MCF 10A (cell line): ENCODE measurements around the gene TMEM116. TPM values are rescaled to one million over a fixed set of nuclear protein-coding genes. Genes with fewer than 3 reads are reported as not detected.

Experiments
- BruUV-seq: library from RNA; stranded (reverse); fragments of 400-500 nt; replicated peaks from 2 replicates; lab custom pipeline; 2021; lab: Mats Ljungman, UMichigan
- CTCF ChIA-PET: fragments of 300-600 bp; sonication (Branson Sonifier 250); formaldehyde crosslinking; extraction: SDS; loops from one replicate; lab custom pipeline; 2021; ENCODE audit warnings: antibody characterized with exemption, inconsistent platforms; lab: Yijun Ruan, JAX
- POLR2A ChIA-PET: fragments of 300-600, 350-650 bp; sonication (Branson Sonifier 250); formaldehyde crosslinking; extraction: SDS; loops from one replicate; lab custom pipeline; 2020; ENCODE audit warnings: antibody characterized with exemption, inconsistent platforms; lab: Yijun Ruan, JAX
- DNase-seq: peaks from one replicate; pipeline ENCODE4 v3.0.0-alpha.2; 2018; ENCODE audit not compliant: unreplicated experiment
- H3K27ac Mint-ChIP-seq: one replicate; pipeline ENCODE4 v1.8.0; 2022; ENCODE audit warnings: mild to moderate bottlenecking, low read depth, mixed read lengths; ENCODE audit not compliant: unreplicated experiment
- H3K27me3 Mint-ChIP-seq: one replicate; pipeline ENCODE4 v1.8.0; 2022; ENCODE audit warnings: mixed read lengths; ENCODE audit not compliant: insufficient read depth, unreplicated experiment
- H3K36me3 Mint-ChIP-seq: one replicate; pipeline ENCODE4 v1.8.0; 2022; ENCODE audit warnings: mild to moderate bottlenecking, moderate library complexity, mixed read lengths; ENCODE audit not compliant: insufficient read depth, unreplicated experiment
- H3K4me1 Mint-ChIP-seq: one replicate; pipeline ENCODE4 v1.8.0; 2022; ENCODE audit warnings: mixed read lengths; ENCODE audit not compliant: insufficient read depth, unreplicated experiment
- H3K4me3 Mint-ChIP-seq: one replicate; pipeline ENCODE4 v1.8.0; 2022; ENCODE audit warnings: mild to moderate bottlenecking, moderate library complexity, mixed read lengths; ENCODE audit not compliant: unreplicated experiment
- H3K9me3 Mint-ChIP-seq: one replicate; pipeline ENCODE4 v1.8.0; 2022; ENCODE audit warnings: mixed read lengths; ENCODE audit not compliant: unreplicated experiment
- intact Hi-C: fragments of 100-400 bp; cut with micrococcal nuclease; formaldehyde crosslinking; loops from 2 replicates; pipeline ENCODE4 v1.14.1; 2022
- total RNA-seq: library from RNA; stranded (reverse); gene quantifications from 2 replicates; pipeline ENCODE4 v1.2.3, GENCODE V29; 2022
- TF ChIP-seq, protein P1 (sequence below): fragments of 200-600 bp; IDR thresholded peaks from one replicate; pipeline ENCODE4 v1.8.0; 2022; ENCODE audit warnings: antibody characterized with exemption, mild to moderate bottlenecking; ENCODE audit not compliant: unreplicated experiment

Gene TMEM116
- total RNA-seq, 1 experiment from 2014 or later, result 15.2 TPM

GRCh38 chr12:111901182-111901581 lies 111.8 kb downstream of the TMEM116 start:
- no peak for DNase-seq
- no peaks in the 10 kb centered on the region for H3K4me1 Mint-ChIP-seq
- H3K9me3 Mint-ChIP-seq, result peaks cover 4% of the 10 kb centered on the region
- H3K27ac Mint-ChIP-seq, result no peak overlapping the region
- BruUV-seq, result no TSS peak
- ChIA-PET POLR2A (interaction anchor here (0.7 kb wide), 1 partner anchor 22 kb away, joined by 4 read pairs; no protein-coding TSS in a partner anchor), CTCF (no interaction called here)
- intact Hi-C loops, result no loop called here
- H3K4me3 Mint-ChIP-seq, result no peak overlapping the region
- H3K27me3 Mint-ChIP-seq, result no peaks in the 10 kb centered on the region
- H3K36me3 Mint-ChIP-seq, result peaks cover 36% of the 10 kb centered on the region
- TF ChIP-seq, protein P1, sequence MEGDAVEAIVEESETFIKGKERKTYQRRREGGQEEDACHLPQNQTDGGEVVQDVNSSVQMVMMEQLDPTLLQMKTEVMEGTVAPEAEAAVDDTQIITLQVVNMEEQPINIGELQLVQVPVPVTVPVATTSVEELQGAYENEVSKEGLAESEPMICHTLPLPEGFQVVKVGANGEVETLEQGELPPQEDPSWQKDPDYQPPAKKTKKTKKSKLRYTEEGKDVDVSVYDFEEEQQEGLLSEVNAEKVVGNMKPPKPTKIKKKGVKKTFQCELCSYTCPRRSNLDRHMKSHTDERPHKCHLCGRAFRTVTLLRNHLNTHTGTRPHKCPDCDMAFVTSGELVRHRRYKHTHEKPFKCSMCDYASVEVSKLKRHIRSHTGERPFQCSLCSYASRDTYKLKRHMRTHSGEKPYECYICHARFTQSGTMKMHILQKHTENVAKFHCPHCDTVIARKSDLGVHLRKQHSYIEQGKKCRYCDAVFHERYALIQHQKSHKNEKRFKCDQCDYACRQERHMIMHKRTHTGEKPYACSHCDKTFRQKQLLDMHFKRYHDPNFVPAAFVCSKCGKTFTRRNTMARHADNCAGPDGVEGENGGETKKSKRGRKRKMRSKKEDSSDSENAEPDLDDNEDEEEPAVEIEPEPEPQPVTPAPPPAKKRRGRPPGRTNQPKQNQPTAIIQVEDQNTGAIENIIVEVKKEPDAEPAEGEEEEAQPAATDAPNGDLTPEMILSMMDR, result no peak

GRCh38 chr12:111894556-111894955 lies 118.4 kb downstream of the TMEM116 start:
- ChIA-PET CTCF (interaction anchor here (0.6 kb wide), 1 partner anchor 142 kb away, joined by 3 read pairs; no protein-coding TSS in a partner anchor), POLR2A (no interaction called here)
- H3K27me3 Mint-ChIP-seq, result no peaks in the 10 kb centered on the region
- peaks cover 60% of the 10 kb centered on the region for H3K36me3 Mint-ChIP-seq
- DNase-seq, result no peak
- TF ChIP-seq, protein P1, result no peak
- intact Hi-C loops, result no loop called here
- BruUV-seq, result no TSS peak
- H3K4me1 Mint-ChIP-seq, result no peaks in the 10 kb centered on the region
- H3K4me3 Mint-ChIP-seq, result no peak overlapping the region
- no peaks in the 10 kb centered on the region for H3K9me3 Mint-ChIP-seq
- H3K27ac Mint-ChIP-seq, result no peak overlapping the region

DNA sequence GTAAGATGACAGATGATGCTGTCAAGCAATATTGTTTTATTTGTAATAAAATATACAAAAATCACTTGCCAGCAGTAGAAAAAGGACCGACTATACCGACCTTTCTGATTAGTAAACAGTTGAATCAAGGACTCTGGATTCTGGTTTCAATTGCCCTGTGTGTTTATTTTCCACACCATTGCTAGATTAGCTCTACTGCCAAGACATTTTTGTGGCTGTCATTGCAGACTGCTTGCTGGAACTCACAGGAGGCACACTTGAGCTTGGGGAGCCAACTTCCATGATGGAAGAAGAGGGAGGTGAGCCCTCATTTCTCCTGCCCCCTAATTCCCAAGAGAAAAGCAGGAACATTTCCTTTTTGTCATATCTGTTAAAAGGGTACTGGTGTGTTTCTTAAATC lies 119.7 kb downstream of the TMEM116 start:
- H3K4me1 Mint-ChIP-seq, result no peaks in the 10 kb centered on the region
- peaks cover 61% of the 10 kb centered on the region for H3K36me3 Mint-ChIP-seq
- no peaks in the 10 kb centered on the region for H3K27me3 Mint-ChIP-seq
- no peak overlapping the region for H3K27ac Mint-ChIP-seq
- H3K4me3 Mint-ChIP-seq, result no peak overlapping the region
- ChIA-PET CTCF (no interaction called here), POLR2A (interaction anchor here (0.5 to 1.1 kb wide), 3 partner anchors 10 to 418 kb away, joined by 3 to 4 read pairs (median 3); no protein-coding TSS in a partner anchor)
- intact Hi-C loops, result no loop called here
- no peaks in the 10 kb centered on the region for H3K9me3 Mint-ChIP-seq
- DNase-seq, result no peak
- TF ChIP-seq, protein P1, result no peak
- no TSS peak for BruUV-seq

DNA sequence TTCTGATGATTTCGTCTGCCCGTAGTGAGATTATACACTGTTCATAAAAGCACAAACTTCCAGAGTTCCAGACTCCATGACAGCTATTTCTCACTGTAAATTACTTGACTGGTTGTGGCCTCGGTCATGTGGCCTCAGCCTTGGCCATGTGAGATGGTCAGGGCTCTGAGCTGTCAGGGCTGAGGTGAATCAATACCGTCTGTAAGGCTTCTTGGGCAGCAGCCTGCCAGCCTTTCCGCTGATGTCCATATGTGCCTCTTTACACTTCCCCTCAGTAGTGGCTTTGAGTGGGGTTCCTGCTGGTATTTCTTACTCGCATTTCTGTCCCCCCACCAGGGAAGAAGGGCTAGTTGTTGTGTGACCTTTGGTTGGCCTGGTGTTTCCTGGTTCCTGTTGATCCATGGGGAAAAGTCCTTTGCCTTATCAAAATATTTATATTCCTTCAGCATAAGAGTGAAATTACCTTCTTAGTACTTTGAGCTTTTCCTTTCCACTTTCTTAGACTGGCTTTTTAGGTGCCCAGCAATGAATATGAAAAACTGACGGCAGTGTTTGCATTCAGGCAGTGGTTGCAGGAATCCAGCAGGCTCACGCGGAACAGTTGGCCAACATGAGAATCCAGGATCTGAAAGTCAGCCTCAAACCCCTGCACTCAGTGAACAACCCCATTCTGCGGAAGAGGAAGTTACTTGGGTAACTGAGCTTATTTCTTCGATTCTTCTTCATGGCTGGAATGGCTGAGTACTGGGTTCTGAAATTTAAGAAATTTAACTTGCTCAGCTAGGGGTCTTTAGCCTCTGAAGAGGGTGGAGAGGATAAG lies 124.8 kb downstream of the TMEM116 start:
- Mint-ChIP-seq H3K9me3 (no peaks in the 10 kb centered on the region), H3K4me3 (no peak overlapping the region), H3K27me3 (no peaks in the 10 kb centered on the region), H3K4me1 (peaks cover 5% of the 10 kb centered on the region), H3K36me3 (peaks cover 73% of the 10 kb centered on the region), H3K27ac (no peak overlapping the region)
- no TSS peak for BruUV-seq
- no peak for DNase-seq
- intact Hi-C loops, result no loop called here
- ChIA-PET CTCF (no interaction called here), POLR2A (no interaction called here)
- TF ChIP-seq, protein P1, result no peak
